CD4-positive, alpha-beta T cell treated with Interleukin-1 beta for 1 hour (primary cell): ENCODE measurements around the gene DLGAP4.

Experiments
- DNase-seq, 2 donors: peaks; one replicate each; pipeline ENCODE4 v3.0.0-alpha.2; 2020 to 2022

DLGAP4 gene

DNA sequence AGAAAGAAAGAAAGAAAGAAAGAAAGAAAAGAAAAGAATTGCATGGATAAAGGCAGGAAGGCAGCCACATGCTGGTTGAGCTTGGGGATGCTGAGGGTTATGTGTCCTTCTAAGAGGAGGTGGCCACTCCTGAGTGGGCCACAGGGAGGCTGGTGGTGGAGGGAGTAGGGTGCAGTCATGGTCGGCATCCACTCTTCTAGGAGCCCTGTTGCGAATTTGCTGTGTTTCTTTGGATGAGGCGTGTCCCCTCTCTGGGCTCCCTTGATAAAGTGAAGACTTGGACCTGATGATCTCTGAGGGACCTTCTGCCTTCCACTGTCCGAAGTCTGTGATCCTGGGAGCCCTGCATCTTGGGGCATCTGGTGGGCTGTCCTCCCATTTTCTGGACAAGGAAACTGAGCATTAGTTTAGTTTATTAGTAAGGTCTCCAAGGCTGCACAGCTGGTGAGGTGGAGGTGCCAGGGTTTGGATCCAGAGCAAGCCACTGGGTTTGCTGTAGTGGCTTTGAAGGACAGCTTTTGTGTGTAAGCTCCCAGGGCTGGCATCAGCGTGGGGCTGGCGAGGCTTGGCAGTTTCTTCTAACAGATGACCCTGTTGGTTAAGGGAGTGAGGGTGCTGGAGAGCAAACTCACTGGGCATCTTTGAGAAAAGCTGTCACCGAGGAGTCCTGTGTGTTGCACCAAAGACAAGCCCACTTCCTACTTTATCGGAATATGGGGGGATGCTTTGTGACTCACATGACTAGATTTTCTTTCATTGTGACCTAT, 4.3 kb downstream of the DLGAP4 start:
- no peak for DNase-seq

- no peak for DNase-seq
Measured at GRCh38 chr20:36311141-36311853, 5.2 kb downstream of the DLGAP4 start.

DNA sequence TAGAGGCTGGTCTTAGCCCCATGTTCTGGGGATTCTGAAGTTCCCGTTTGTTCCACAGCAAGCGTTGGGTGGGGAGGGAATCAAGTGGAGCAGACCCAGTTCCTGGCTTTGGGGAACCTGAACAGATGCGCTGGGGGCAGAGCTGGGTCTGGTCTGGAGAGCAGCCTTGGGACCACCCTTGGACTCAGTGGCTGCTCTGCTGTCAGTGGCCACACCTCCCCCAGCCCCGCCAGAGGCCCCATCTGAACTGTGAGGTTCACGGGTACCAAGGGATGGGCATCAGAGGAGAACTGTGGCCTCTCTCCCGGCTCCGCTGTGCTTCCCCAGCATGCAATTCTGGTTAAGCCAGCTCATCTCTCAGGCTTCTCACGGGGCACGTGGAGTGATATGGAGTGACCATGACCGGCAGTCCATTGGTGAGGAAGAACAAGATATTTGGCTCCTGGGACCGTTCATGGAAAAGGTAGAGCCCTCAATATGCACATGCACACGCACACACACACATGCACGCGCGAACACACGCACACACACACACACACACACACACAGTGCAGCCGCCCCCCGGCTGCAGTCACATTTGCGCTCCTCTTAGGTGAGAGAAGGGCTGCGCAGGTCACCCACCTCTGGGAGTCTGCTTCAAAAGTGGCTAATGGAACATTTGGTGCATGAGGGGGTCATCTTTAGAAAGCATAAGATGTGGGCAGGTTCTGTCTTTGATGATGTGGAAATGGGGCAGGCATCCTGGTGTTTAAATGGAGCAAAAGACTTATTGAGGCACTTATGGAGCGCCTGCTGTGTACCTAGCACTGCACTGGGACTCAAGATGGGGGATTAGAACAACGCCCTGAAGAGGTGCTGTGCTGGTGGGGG, 6.0 kb downstream of the DLGAP4 start:
- DNase-seq, result no peak

GRCh38 chr20:36312724-36313441, 6.7 kb downstream of the DLGAP4 start:
- no peak for DNase-seq

DNA sequence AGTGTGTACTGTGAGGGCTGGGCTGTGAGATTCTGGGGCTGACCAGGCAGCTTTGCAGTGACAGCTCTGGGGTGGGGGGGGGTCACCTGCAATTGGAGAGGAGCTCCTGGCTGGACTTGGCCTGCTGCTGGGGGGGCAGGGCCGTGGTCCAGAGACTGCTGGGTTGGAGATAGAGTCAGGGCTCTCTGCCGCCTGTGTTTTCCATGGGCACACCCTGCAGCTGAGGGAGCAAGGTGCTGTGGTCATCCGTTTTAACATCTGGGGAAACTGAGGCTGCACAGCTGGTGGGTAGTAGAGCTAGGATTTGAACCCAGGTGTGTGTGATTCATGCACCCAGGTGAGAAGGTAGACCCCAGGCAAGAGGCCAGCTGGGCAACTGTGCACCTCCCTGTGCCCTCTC, 7.3 kb downstream of the DLGAP4 start:
- DNase-seq, result no peak

DNA sequence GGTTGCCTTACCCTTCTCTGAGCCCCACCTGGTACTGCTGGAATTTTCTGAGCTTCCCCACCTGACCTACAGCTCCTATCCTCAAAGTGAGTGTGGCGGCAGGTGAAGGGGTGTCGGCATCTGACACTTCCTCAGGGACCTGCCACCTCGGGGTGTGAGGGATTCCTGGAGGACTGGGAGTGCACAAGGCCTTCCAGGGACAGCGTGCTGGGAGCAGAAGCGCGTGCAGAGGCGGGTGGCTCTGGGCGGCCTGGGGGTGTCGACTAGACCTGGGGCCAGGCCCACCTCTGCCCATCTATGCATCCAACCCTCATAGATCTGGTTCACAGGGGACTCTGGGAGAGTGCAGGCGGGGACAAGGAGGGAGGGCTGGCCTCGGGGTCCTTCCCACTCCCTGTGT, 7.8 kb downstream of the DLGAP4 start:
- no peak for DNase-seq

- no peak for DNase-seq
Measured at GRCh38 chr20:36314734-36315544, 8.8 kb downstream of the DLGAP4 start.

- no peak for DNase-seq
Measured at GRCh38 chr20:36315545-36316351, 9.6 kb downstream of the DLGAP4 start.

- DNase-seq, result no peak
Measured at GRCh38 chr20:36317675-36318074, 11.5 kb downstream of the DLGAP4 start.

GRCh38 chr20:36318166-36318565, 12.0 kb downstream of the DLGAP4 start:
- DNase-seq, result no peak

GRCh38 chr20:36319356-36320260, 13.5 kb downstream of the DLGAP4 start:
- no peak for DNase-seq

GRCh38 chr20:36320261-36320897, 14.2 kb downstream of the DLGAP4 start:
- DNase-seq, result no peak

GRCh38 chr20:36320898-36321695, 15.0 kb downstream of the DLGAP4 start:
- no peak for DNase-seq

DNA sequence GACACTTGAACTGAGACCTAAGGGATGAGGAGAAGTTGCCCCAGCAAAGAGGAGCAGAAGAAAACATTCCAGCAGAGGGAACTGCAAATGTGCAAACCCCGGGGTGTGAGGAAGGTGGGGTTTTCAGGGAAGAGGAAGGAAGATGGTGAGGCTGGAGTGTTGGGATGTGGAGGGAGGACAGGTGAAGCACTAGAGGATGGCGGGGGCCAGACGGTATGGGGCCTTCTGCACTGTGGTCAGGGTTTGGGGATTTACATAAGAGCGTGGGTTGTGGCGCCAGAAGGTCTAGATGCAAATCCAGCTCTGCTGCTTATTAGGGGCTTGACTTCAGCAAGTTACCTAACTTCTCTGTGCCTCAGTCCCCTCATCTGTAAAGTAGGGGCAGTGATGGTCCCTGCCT, 16.0 kb downstream of the DLGAP4 start:
- DNase-seq, result no peak

GRCh38 chr20:36330091-36330490, 24.0 kb downstream of the DLGAP4 start:
- no peak for DNase-seq

DNA sequence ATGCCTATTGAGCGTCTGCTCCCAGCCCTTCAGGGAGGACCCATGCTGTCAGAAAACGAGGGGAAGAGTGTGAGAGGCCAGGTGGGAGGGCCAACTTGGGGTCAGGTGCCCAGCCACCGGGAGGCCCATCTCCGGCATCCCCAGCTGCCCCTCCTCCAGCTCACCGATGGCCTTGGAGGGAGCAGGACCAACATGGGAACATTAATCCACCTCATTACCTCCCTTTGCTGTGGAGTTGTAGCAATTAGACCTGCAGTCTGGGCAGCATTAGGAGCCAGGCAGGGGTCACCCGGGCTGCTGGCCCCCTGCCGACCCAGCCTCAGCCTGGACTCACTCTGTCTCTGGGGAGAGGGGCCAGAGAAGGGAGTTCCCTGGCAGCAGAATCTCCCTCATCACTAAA, 25.1 kb downstream of the DLGAP4 start:
- DNase-seq, result no peak

GRCh38 chr20:36333841-36334240, 27.7 kb downstream of the DLGAP4 start:
- no peak for DNase-seq
